ENCODE data around the gene C16orf86. TPM values are rescaled to one million over a fixed set of nuclear protein-coding genes. Genes with fewer than 3 reads are reported as not detected.

The C16orf86 gene
- total RNA-seq, 1 experiment from 2014 or later, result 0.79 TPM

- Histone ChIP-seq H4K20me1 (ENCODE audit: insufficient read depth) (no peaks in the 10 kb centered on the region), H3K4me2 (ENCODE audit: low read length) (peak overlapping the region; percentile 94), H3K79me2 (ENCODE audit: insufficient read depth, low read length) (peaks cover 19% of the 10 kb centered on the region; the same call in 1 of the 2 replicates), H3K9me2 (ENCODE audit: insufficient read depth) (no peaks in the 10 kb centered on the region), H3K9me3 (ENCODE audit: control insufficient read depth in 1 of 2, insufficient read depth in 1 of 2, low read depth in 1 of 2, low read length in 2 of 2) (no peaks in the 10 kb centered on the region), H3K27me3 (ENCODE audit: insufficient read depth, low read length) (no peaks in the 10 kb centered on the region), H3K4me1 (ENCODE audit: control insufficient read depth in 1 of 2, insufficient read depth in 2 of 2, low read length in 2 of 2) (peaks cover 3 to 27% of the 10 kb centered on the region in 2 experiments; a peak in 3 of 4 replicates), H3K9ac (ENCODE audit: low read length) (peak overlapping the region; percentile 78), H2AFZ (ENCODE audit: low read depth, low read length, poor library complexity, severe bottlenecking) (no peak overlapping the region), H3K36me3 (ENCODE audit: control insufficient read depth in 1 of 2, insufficient read depth in 2 of 2, low read length in 2 of 2) (peaks cover 0 to 6% of the 10 kb centered on the region in 2 experiments; a peak in 1 of 4 replicates), H3K4me3 (replicated peaks in 1 of 2; ENCODE audit: low read depth in 1 of 2, low read length in 2 of 2) (peak overlapping the region; percentile 87 to 90), H3K27ac (ENCODE audit: low read depth, low read length) (peak overlapping the region; percentile 87)
- ChIA-PET RAD21 (ENCODE audit: low non-redundant PET in 1 of 2, low total read pairs in 2 of 2, uncharacterized antibody in 2 of 2, unreplicated experiment in 2 of 2) (no interaction called here), POLR2A (no interaction called here), CTCF (interaction anchor here (1.7 kb wide), 1 partner anchor 138 kb away, joined by 6 read pairs; no protein-coding TSS in a partner anchor)
- intact Hi-C loops (cut with micrococcal nuclease), result no loop called here
- BruUV-seq (replicated peaks), result no TSS peak
- DNase-seq (ENCODE audit: low read depth, low spot score) (no peak), ATAC-seq (no peak)
- TF ChIP-seq ATF3 (IDR thresholded peaks at IDR 0.05), result no peak
- TF ChIP-seq, protein P1, sequence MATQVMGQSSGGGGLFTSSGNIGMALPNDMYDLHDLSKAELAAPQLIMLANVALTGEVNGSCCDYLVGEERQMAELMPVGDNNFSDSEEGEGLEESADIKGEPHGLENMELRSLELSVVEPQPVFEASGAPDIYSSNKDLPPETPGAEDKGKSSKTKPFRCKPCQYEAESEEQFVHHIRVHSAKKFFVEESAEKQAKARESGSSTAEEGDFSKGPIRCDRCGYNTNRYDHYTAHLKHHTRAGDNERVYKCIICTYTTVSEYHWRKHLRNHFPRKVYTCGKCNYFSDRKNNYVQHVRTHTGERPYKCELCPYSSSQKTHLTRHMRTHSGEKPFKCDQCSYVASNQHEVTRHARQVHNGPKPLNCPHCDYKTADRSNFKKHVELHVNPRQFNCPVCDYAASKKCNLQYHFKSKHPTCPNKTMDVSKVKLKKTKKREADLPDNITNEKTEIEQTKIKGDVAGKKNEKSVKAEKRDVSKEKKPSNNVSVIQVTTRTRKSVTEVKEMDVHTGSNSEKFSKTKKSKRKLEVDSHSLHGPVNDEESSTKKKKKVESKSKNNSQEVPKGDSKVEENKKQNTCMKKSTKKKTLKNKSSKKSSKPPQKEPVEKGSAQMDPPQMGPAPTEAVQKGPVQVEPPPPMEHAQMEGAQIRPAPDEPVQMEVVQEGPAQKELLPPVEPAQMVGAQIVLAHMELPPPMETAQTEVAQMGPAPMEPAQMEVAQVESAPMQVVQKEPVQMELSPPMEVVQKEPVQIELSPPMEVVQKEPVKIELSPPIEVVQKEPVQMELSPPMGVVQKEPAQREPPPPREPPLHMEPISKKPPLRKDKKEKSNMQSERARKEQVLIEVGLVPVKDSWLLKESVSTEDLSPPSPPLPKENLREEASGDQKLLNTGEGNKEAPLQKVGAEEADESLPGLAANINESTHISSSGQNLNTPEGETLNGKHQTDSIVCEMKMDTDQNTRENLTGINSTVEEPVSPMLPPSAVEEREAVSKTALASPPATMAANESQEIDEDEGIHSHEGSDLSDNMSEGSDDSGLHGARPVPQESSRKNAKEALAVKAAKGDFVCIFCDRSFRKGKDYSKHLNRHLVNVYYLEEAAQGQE (IDR thresholded peaks at IDR 0.05; ENCODE audit: low read depth), result no peak
- TF ChIP-seq JUND (IDR thresholded peaks at IDR 0.05), result no peak
- no peak for TF ChIP-seq RAD21 (IDR thresholded peaks at IDR 0.05; ENCODE audit: low read depth)
- TF ChIP-seq EZH2phosphoT487 (IDR thresholded peaks at IDR 0.05; ENCODE audit: borderline replicate concordance), result no peak
- TF ChIP-seq SIN3A (IDR thresholded peaks at IDR 0.05; ENCODE audit: low read depth), result no peak
- TF ChIP-seq TCF7L2 (IDR thresholded peaks at IDR 0.05; ENCODE audit: borderline replicate concordance, extremely low read depth, insufficient read depth, insufficient read length), result no peak
- no peak for TF ChIP-seq SRF (IDR thresholded peaks at IDR 0.05; ENCODE audit: low read depth)
- no peak for TF ChIP-seq EZH2 (IDR thresholded peaks at IDR 0.05)
- TF ChIP-seq, protein P2, sequence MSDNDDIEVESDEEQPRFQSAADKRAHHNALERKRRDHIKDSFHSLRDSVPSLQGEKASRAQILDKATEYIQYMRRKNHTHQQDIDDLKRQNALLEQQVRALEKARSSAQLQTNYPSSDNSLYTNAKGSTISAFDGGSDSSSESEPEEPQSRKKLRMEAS (IDR thresholded peaks at IDR 0.05), result no peak
- TF ChIP-seq, protein P3, sequence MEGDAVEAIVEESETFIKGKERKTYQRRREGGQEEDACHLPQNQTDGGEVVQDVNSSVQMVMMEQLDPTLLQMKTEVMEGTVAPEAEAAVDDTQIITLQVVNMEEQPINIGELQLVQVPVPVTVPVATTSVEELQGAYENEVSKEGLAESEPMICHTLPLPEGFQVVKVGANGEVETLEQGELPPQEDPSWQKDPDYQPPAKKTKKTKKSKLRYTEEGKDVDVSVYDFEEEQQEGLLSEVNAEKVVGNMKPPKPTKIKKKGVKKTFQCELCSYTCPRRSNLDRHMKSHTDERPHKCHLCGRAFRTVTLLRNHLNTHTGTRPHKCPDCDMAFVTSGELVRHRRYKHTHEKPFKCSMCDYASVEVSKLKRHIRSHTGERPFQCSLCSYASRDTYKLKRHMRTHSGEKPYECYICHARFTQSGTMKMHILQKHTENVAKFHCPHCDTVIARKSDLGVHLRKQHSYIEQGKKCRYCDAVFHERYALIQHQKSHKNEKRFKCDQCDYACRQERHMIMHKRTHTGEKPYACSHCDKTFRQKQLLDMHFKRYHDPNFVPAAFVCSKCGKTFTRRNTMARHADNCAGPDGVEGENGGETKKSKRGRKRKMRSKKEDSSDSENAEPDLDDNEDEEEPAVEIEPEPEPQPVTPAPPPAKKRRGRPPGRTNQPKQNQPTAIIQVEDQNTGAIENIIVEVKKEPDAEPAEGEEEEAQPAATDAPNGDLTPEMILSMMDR (IDR thresholded peaks at IDR 0.05 in 2 of 3, conservative IDR thresholded peaks at IDR 0.05 in 1 of 3; ENCODE audit: borderline replicate concordance in 1 of 3, insufficient read depth in 1 of 3, low read depth in 2 of 3, low read length in 2 of 3), result no peak
- no peak for TF ChIP-seq POLR2A (IDR thresholded peaks at IDR 0.05; ENCODE audit: borderline replicate concordance, extremely low read depth, insufficient read depth, insufficient read length)
- TF ChIP-seq, protein P4, sequence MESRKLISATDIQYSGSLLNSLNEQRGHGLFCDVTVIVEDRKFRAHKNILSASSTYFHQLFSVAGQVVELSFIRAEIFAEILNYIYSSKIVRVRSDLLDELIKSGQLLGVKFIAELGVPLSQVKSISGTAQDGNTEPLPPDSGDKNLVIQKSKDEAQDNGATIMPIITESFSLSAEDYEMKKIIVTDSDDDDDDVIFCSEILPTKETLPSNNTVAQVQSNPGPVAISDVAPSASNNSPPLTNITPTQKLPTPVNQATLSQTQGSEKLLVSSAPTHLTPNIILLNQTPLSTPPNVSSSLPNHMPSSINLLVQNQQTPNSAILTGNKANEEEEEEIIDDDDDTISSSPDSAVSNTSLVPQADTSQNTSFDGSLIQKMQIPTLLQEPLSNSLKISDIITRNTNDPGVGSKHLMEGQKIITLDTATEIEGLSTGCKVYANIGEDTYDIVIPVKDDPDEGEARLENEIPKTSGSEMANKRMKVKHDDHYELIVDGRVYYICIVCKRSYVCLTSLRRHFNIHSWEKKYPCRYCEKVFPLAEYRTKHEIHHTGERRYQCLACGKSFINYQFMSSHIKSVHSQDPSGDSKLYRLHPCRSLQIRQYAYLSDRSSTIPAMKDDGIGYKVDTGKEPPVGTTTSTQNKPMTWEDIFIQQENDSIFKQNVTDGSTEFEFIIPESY (IDR thresholded peaks at IDR 0.05; ENCODE audit: extremely low read depth, insufficient replicate concordance, low read length), result no peak
- no peak for TF ChIP-seq EGR1 (IDR thresholded peaks at IDR 0.05; ENCODE audit: low read depth)
- TF ChIP-seq CBX3 (IDR thresholded peaks at IDR 0.05; ENCODE audit: low read depth), result no peak
- TF ChIP-seq ZFX (IDR thresholded peaks at IDR 0.05), result no peak
- no peak for TF ChIP-seq SP1 (IDR thresholded peaks at IDR 0.05; ENCODE audit: low read depth)
- no peak for TF ChIP-seq ZNF274 (IDR thresholded peaks at IDR 0.05; ENCODE audit: low read depth, low read length)
- no peak for TF ChIP-seq POLR2AphosphoS5 (IDR thresholded peaks at IDR 0.05; ENCODE audit: low read depth, low read length)
- no peak for TF ChIP-seq FOSL1 (IDR thresholded peaks at IDR 0.05; ENCODE audit: low read depth)
These were observed 7.6 kb upstream of the C16orf86 start for GRCh38 chr16:67658849-67659674.

Measured in HCT116 (cell line).